Mammary epithelial cell (primary cell): ENCODE results near the gene IMPACT.

Source experiments
- EZH2 ChIP-seq: IDR thresholded peaks from 2 replicates; pipeline ENCODE4 v1.6.1; 2012; ENCODE audit warnings: low read length, inconsistent platforms, borderline replicate concordance
- TF ChIP-seq, protein P1 (sequence below), 2 donors: IDR thresholded peaks in 1 of 2; conservative IDR thresholded peaks in 1 of 2; 2 replicates each; pipeline ENCODE4 v1.5.1; 2011 to 2012; ENCODE audit warnings: inconsistent platforms in 2 of 2, low read length in 2 of 2, mild to moderate bottlenecking in 2 of 2, control low read depth in 1 of 2, low read depth in 1 of 2; ENCODE audit not compliant: insufficient read depth in 1 of 2; ENCODE audit errors: extremely low read depth in 1 of 2

DNA sequence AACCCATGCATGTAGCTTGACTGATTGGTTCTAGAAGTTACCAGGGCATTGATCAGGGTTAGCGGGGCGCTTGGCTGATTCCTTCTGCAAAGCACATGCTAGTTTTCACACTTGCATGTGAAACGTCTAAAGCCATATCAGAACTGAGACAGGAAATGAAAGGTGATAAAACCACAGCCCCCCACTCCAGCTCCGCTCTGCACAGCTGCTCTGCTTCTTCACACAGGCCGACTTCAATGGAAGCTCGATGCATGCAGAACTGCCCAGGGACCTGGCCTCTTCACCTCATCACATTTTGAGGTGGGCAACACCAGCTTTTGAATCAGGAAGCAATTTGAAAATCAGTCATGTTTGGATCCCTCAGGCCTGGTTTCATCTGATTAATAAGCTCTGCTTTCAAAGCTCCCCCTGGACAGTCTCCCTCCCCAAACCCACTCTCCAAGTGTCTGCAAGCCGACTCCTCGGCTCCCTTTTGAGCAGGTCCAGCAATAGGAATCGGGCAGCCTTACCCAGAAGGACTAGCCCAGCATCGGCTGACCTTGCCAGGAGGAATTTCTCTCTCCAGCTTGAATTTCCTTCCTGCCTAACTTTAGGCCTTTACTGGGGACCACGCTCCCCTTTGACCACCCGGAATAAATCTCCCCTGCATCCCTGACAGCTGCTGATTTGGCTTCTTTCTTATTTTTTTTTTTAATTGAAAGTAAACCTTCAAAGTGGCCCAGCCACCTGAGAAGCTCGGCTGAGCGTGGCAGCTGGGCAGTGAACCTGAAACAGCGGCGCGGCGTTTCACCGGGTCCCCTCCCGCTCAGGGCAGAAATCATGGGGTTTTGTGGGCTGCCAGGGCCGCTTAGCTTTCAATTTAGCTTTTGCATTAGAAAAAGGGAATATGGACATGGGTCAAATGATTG, 65.7 kb downstream of the IMPACT start:
- TF ChIP-seq, protein P1, sequence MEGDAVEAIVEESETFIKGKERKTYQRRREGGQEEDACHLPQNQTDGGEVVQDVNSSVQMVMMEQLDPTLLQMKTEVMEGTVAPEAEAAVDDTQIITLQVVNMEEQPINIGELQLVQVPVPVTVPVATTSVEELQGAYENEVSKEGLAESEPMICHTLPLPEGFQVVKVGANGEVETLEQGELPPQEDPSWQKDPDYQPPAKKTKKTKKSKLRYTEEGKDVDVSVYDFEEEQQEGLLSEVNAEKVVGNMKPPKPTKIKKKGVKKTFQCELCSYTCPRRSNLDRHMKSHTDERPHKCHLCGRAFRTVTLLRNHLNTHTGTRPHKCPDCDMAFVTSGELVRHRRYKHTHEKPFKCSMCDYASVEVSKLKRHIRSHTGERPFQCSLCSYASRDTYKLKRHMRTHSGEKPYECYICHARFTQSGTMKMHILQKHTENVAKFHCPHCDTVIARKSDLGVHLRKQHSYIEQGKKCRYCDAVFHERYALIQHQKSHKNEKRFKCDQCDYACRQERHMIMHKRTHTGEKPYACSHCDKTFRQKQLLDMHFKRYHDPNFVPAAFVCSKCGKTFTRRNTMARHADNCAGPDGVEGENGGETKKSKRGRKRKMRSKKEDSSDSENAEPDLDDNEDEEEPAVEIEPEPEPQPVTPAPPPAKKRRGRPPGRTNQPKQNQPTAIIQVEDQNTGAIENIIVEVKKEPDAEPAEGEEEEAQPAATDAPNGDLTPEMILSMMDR (conservative IDR thresholded peaks at IDR 0.05 in 1 of 2, IDR thresholded peaks at IDR 0.05 in 1 of 2; ENCODE audit: extremely low read depth in 1 of 2, insufficient read depth in 1 of 2, low read depth in 1 of 2, low read length in 2 of 2) = no peak
- TF ChIP-seq EZH2 = no peak
